Measurements from ENCODE around the gene BNIP1.

GRCh38 chr5:173119719-173120118, 24.6 kb upstream of the BNIP1 start:
- TF ChIP-seq CTCF (conservative IDR thresholded peaks at IDR 0.05), result no peak
- no peak for TF ChIP-seq EZH2 (IDR thresholded peaks at IDR 0.05; ENCODE audit: low read depth)
